GM19025 (cell line): ENCODE data around the gene GLB1L.
"Not testable (repeated sequence)": the region's sequence is repeated elsewhere in the genome, so short reads cannot be mapped to it uniquely, and the experiment has no call there.

Source experiments
- ATAC-seq: cut with Tn5 transposase; IDR thresholded peaks from one replicate; pipeline ENCODE4 v1.9.1; 2021; ENCODE audit warnings: mild to moderate bottlenecking, low read depth, moderate library complexity; ENCODE audit not compliant: unreplicated experiment

GLB1L gene

DNA sequence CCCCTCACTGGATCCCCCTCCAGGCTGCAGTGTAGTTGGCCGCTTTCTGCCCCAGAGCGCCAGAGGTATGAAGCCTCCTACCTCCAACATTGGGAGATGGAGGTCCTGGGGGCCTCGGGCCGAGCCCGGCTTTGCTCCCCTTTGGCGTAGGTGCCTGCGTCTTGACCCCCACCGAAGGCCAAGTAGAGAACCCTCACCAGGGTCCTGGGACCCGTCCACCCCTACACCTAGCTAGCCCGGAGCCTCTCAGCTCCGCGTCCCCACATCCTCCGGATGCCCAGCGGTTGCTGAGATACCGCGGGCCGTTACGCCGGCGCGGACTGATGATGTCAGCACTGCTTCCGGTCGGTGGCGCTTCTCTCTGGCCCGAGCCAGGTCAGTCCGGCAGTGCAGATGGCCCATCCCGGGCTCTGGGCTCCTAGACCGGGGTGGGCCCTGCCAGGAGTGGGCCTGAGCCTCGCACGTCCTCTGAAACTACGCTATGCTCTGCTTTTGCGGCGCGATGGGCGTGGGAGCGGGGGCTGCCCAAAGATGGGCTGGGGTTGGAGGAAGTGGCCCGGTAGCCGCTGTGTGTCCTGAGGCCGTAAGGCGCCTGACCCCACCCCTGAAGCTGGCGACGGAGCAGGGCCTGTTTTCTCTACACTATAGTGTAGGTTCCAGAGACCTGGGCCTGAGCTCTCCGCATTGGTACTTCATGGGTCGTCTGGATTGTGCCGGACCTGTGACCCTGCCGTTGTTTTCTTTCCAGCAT lies at the start of gene GLB1L, which contains the start of gene STK16:
TSS of gene GLB1L (minus strand) at position 297 of the 751 bp plus-strand sequence. CDS start 1,871 bp downstream, outside the sequence.
TSS of gene STK16 (plus strand) at position 332 of the 751 bp plus-strand sequence. CDS start 521 bp downstream, outside the sequence.
- peak; percentile 57 for ATAC-seq

DNA sequence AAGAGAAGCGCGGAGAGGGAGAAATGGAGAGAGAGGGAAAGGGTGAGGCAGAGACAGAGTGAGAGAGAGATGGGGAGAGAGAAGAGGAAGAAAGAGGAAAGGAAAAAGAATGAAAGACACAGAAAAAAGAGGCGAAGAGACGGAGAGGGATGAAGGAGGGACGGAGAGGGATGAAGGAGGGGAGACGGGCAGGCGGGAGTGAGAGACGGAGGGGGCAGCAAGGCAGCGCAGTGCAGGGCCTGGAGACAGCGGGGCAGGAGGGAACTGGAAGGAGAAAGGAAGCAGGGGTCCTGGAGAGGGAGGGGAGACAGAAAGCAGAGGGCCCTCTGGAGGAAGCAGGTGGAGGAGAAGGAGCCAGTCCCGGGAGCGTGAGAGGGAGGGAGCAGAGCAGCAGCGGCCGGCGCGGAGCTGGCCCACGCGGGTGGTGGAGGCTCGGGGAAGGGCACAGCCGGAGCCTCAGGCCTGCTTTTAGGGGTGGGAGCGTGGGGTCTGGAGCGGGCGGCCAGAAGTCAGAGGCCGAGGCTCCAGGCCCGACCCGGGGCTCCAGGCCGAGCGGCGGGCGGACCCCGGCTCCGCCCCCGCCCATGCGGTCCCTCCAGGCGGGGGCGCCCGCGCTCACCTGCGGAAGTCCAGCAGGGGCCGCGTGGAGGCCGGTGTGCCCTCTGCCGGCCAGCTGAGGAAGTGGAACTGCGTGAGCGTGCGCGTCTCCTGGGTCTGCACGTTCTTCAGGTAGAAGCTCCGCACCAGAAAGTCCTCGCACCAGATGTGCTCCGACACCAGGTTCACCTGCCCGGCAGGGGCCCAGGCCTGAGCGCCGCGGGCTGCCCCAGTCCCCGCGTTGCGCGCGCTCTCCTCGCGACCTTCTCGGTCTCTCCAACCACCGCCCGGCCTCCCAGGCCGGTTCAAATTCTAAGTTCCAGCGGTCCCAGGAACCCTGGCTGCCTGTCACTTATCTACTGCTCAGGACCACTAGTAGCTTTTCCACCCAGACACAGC lies 49.4 kb upstream of the GLB1L start:
- peak; percentile 85 for ATAC-seq

DNA sequence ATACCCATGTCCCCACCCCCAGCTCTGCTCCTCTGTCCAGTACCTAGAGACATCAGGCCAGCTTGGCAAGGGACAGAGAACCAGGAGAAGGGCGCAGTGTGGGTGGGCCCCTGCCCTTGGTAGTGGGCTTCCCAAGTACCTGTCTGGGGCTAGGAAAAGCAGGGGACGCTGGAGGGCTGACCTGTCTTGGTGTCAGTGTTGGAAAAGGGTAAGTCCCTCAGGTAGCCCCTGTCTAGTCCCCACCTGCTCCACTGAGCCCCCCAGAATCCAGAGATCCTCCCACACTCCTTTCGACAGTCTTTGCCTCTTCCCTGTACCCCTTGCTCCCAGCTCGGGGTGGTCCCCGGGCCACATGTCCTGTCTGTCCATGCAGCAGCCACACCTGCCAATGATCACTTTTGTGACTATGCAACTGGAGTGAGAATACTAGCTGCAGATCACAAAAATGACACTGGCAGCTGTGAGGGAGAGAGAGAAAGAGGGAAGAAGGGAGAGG lies 48.5 kb upstream of the GLB1L start:
- no peak for ATAC-seq

DNA sequence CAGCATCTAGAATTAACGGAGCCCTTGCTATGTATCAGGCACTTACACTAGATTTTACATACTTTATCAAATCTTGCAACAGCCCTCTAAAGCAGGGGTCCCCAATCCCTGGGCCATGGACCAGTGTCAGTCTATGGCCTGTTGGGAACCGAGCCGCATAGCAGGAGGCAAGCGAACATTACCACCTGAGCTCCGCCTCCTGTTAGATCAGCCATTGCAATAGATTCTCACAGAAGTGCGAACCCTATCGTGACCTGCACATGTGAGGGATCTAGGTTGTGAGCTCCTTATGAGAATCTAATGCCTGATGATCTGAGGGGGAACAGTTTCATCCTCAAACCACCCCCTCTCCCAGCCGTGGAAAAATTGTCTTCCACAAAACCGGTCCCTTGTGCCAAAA lies 47.4 kb upstream of the GLB1L start:
- no peak for ATAC-seq

DNA sequence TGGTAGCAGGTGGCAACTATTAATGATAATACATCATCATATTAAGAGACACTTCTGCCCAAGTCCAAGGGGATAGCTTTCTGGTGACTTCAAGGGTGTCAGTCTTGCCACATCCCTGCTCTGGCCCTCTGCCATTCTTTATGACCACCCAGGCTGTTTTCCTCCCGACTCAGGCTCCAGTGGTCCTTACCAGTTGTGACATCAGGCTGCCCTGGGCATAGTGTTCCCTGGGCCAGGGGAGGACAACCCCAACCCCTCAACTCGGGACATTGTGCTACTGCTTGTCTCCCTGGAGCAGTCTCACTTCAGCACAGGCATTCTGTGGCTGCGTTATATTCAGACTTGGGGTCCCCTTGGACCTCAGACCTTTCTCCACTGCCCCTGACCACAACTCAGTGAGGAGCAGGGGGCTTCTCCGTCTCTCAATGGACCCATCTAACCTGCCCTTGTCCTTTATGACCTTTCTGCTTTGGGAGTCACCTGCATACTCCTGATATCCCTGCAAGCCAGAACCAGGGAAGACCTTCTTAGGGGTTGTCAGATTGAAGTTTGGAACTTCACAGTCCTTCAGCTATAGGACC lies 46.8 kb upstream of the GLB1L start:
- ATAC-seq = no peak

DNA sequence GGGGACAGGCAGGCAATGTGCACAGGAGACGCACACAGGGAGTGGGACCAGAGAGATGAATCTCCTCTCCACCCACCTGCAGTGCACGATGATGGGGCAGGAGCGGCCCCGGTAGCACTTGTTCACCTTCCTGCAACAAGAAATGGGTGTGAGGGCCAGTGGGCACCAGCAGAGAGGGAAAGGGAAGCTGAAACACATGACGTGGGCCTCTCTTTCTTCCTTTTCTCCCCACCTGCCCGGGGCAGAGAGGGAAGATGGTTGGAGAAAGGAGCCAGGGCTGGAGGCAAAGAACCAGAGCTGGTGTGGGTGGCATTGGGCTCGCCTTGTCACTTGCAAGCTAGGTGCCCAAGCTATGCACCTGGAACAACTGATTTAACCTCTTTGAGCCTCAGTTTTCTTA lies 46.1 kb upstream of the GLB1L start:
- no peak for ATAC-seq

DNA sequence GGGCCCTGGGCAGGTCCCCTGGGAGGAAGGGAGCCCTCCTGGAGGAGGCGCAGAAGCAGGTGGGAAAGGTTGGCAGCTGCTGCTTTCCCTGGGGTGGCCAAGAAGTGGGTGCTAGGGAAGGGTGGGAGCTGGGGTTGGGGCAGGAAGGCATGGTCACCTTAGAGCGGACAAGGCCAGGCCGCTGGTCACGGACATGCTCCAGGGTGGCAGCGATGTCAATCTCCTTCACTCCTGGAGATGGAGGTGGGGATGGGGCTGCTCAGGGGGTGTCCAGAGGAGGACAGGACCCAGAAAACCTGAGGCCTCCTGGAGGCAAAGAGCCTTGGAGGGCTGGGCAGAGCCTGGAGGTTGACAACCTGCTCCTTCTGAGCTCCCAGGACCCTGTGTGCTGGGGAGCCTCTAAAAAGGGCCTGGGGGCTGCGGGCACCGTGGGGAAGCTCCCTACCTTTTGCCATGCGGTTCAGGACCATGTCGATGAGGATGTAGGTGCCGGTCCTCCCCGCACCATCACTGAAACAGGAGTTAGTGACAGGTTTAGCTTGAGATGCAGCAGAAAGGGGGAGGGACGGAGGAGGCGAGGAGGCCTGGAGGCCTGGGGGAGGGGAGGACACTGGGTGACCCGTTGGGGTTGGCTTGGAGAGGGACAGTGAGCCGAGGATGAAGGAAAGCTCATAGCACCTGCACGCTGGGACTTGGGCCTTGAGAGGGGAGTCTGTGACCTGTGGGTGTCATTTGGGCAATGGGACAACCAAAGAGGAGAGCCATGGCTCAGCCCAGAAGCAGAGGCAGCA lies 45.3 kb upstream of the GLB1L start:
- no peak for ATAC-seq

DNA sequence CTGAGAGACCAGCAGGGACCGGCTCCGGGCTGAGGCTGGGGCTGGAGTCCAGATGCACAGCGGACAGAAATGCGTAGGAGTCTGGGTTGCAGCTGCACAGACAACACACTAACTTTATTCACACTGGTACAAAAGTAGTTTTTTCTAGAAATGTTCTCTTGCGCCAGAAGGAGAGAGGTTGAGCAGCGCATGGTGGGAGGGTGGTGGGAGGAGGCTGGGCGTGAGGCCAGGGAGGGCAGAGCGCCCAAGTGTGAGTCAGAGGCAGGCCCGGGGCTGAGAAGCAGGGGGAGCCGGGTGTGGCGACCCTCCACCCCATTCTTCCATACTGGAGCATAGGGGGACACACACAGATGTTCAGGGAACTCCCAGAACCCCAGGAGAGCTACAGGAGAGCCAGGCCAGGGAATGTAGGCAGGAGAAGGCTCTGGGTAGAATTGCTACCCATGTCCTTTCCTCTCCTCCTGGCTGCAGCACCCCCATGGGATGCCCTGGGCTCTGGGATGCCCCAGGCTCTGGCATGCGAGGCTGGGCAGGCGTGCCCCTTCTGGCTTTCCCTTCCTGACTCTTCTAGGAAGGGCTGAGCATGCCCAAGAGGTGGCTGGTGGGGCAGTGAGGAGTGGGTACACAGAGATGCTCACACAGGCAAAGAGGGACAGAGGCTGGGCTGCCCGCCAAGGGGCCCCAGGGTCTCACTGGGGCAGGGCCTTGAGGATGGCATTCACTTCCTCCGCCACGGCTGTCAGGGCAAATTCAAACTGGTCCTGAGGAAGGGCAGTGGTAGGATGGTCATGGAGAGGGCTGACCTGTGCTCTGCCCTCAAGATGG lies 44.5 kb upstream of the GLB1L start:
- no peak for ATAC-seq

DNA sequence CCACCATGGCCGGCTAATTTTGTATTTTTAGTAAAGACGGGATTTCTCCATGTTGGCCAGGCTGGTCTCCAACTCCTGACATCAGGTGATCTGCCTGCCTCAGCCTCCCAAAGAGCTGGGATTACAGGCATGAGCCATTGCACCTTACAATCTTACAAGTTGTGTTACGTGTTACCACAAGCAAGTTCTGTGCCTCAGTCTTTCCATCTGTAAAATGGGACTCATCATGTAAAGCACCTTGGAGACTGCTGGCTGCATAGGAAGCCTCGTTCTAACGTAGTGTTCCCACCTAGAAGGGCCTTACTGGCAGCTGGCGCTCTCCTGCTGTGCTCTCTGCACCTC lies 43.9 kb upstream of the GLB1L start:
- ATAC-seq = no peak

DNA sequence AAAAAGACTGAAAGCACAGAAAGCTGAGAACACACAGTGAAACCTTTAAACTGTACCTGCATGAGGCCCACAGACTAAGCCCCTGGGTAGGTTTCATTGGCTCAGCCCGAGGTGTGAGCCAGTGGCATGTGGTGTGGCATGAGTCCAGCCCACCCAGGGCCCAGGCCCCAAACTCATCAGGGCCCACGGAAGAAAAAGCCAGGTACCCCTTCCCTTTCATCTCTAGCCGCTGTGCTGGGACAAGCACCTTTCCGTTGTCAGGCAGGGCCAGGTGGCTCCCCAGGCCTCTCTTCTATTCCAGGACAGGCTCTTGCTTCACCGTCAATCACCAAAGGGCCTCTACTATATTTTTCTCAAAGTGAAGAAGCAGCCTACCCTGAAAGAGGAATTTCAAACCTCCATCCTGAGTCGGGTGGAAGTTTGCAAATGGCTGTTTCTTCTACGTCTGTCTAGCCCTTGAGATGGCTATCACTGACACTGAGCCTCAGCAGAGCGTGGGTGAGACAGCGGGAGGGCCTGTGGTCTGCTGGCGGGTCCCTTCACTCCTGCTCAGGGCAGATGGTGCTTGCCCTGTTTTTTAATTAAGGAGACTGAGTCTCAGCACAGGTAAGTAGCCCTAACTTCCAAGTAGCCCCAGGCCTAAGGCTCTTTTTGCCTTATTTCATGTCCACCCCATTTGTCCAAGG lies 42.5 kb upstream of the GLB1L start:
- ATAC-seq = no peak

DNA sequence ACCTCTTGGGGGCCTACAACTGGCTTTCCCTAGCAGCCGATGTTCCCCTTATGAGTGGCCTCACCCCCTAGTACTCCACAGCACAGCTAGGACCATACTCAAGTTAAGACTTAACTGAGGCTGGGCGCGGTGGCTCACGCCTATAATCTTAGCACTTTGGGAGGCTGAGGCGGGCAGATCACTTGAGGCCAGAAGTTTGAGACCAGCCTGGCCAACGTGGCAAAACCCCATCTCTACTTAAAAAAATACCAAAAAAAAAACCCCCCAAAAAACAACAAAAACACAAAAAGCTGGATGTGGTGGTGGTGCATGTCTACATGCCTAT lies 41.8 kb upstream of the GLB1L start:
- ATAC-seq = not testable (repeated sequence)

DNA sequence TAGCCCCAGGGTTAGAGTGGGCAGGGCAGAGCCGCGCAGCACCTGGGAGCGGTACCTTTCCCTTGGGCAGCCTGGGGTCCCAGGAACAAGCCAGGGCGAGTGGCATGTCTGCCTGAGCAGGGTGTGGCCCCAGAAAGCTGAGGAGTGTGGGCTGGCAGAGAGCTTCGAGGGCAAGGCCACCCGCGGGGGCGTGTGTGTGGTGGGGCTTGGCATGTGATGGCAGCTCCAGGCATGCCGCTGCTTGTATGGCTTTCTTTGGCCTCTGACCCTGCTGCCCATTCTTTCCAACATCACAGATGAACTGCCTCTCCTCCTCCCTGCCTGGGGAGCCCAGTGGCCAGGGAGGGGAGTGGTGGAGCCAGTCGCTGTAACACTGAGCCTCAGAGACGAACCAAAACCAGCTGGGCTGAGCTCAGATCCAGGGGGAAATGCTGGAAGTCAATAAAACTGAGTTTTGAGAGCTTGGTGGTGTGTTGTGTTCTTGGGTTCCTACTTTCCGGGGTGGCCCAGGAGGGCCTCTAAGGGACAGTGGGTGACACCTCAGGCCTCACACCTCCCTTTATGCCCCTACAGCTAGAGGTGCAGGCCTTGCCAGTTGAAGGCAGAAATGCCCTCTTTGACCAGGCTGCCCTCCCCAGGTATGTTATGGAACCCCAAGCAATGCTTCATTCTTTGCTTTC lies 41.3 kb upstream of the GLB1L start:
- no peak for ATAC-seq

DNA sequence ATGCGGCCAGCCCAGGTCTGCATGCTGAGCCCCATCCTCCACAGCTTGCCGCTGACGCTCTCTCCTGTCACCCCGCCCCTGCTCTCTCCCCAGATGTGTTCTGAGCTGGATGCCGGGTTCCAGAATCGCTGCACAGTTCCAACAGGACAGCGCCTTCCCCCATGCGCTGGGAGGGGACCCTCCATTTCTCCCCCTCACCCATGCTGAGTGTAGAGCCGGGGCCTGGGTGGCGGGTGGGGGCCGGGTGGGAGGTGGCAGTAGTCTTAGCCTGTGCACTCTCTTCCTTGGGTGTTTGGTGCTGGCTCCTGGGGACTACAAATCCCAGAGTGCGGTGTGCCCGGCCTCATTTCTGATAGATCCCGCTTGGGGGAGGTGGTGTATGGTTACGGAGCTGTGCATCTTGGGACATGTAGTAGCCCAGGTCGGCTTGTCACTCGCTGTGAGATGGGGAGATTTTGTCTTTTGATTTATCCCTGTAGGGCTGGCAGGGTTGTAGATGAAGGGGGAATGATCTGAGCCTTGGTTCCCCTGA lies 40.7 kb upstream of the GLB1L start:
- no peak for ATAC-seq

DNA sequence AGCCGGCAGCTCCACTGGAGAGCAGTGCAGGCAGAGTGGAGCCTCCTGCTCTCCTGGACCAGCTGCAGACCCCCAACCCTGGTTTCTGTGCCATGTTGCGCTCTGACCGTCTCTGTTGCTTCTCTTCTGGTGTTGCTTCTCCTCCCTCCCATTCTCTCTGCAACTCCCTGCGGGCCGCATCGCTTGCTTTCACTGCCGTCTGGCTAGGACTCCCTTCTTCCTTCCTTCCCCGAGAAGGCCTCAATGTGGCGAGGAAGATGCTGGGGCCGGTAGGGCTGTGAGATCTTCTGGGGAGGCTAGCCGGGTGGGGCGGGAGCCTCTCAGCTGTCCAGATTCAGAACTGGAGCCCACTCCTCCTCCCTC lies 40.1 kb upstream of the GLB1L start:
- ATAC-seq = no peak

DNA sequence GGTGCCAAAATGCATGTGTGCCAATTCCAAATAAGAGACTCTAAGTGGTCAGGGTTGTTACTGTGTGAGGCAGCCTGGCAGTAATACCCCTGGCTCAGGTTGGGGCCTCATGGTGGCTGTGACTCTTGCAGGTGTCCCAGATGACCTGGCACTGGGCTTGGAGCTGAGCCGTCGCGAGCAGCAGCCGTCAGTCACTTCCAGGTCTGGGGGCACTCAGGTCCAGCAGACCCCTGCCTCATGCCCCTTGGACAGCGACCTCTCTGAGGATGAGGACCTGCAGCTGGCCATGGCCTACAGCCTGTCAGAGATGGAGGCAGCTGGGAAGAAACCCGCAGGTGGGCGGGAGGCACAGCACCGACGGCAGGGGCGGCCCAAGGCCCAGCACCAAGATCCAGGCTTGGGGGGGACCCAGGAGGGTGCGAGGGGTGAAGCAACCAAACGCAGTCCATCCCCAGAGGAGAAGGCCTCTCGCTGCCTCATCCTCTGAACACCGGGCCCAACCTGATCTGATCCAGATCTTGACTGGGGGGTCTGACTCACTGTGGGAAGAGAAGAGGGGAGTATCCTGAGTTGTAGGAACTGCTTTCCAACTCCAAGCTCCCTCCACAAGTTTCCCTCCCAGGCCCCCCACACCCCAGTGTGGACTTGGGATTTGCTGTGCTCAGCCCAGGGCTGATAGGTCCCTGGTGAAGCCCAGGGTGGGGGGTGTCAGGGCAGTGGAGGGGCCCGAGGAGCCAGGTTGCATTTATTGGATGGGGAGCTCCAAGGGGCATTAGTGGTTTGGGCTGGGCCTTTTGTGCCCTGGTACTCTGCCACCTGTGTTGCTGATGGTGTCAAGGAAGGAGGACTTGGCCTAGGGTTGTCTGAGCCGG lies 39.5 kb upstream of the GLB1L start:
- no peak for ATAC-seq

DNA sequence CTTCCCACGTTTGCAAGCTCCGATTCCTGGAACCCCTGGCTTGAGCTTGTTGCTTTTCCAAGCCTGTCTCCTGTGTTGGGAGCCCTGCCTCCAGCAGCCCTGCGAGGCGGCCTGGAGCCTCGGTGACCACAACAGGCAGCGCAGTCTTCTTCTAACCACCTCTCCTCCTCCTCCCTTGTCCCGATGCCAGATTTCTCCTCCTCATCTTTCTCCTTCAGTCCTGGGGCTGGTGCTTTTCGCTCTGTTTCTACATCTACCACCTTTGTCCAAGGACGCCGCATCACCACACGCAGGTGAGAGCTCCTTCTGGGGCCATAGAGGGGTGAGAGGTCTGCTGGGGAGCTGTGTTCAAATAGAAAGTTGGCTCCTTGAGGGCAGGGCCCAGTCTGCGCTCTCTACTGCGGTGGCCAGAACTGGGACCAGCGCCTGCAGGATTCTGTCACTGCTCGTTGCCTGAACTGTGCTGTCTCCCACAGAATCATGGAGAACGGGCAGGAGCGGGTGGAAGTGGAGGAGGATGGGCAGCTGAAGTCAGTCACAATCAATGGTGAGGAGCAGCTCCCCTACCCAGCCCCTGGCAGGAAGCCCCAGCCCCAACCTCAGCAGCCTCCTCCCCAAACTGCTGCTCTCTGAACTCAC lies 37.8 kb upstream of the GLB1L start:
- no peak for ATAC-seq

DNA sequence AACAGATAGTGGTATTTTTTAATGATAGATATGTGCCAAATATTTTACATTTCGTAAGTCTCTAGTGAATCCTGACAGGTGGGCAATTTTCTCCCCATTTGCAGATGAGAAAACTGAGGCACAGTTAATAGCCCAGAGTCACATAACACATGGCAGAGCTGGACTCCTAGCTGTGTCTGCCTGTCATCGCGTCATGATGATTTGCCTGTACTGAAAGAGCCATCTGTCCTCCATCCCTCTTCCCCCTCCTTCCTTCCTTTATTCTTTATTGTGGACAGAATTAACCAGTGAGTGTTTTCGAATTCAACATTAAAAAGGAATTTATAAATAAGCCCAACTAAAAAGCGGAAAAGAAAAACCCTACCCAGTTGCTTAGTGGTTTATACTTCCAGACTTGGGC lies 37.1 kb upstream of the GLB1L start:
- ATAC-seq = no peak
